PC-9 (cell line): Measurements from ENCODE around the gene TMEM108. TPM values are rescaled to one million over a fixed set of nuclear protein-coding genes. Genes with fewer than 3 reads are reported as not detected.

ENCODE experiments used
- BruUV-seq: library from RNA; stranded (reverse); fragments of 400-500 nt; replicated peaks from 2 replicates; lab custom pipeline; 2021; lab: Mats Ljungman, UMichigan
- CTCF ChIA-PET: fragments of 300-600 bp; sonication (Branson Sonifier 250); formaldehyde crosslinking; loops from one replicate; lab custom pipeline; 2022; ENCODE audit warnings: antibody characterized with exemption; lab: Charles Lee
- POLR2A ChIA-PET: fragments of 300-600 bp; sonication (Branson Sonifier 250); formaldehyde crosslinking; loops from one replicate; lab custom pipeline; 2022; ENCODE audit warnings: antibody characterized with exemption; ENCODE audit not compliant: unreplicated experiment; lab: Charles Lee
- DNase-seq, 2 experiments: peaks; one replicate each; pipeline versions ENCODE4 v3.0.0 to v3.0.0-alpha.2; 2015 to 2022; ENCODE audit warnings: mixed read lengths in 1 of 2
- H2AFZ ChIP-seq: fragments of 200-600 bp; sonication (generic); 2 replicates; pipeline ENCODE4 v1.8.1; 2017; ENCODE audit warnings: antibody characterized with exemption
- H3F3A ChIP-seq: fragments of 200-600 bp; sonication (generic); 2 replicates; pipeline ENCODE4 v1.8.1; 2017; ENCODE audit warnings: antibody characterized with exemption, mild to moderate bottlenecking, low read depth; ENCODE audit not compliant: insufficient read depth
- H3K27ac ChIP-seq: fragments of 200-600 bp; sonication (generic); 2 replicates; pipeline ENCODE4 v1.6.1; 2016; ENCODE audit warnings: mixed run types
- H3K27me3 ChIP-seq: fragments of 200-600 bp; sonication (generic); 2 replicates; pipeline ENCODE4 v1.6.1; 2016; ENCODE audit warnings: low read depth, mixed run types; ENCODE audit not compliant: insufficient read depth
- H3K36me3 ChIP-seq: fragments of 200-600 bp; sonication (generic); 2 replicates; pipeline ENCODE4 v1.6.1; 2016; ENCODE audit warnings: low read depth, mixed run types
- H3K4me1 ChIP-seq: fragments of 200-600 bp; sonication (generic); replicated peaks from 2 replicates; pipeline ENCODE4 v1.6.1; 2016; ENCODE audit warnings: mixed run types; ENCODE audit not compliant: insufficient read depth
- H3K4me2 ChIP-seq: fragments of 200-600 bp; sonication (generic); 2 replicates; pipeline ENCODE4 v1.6.1; 2017; ENCODE audit warnings: mixed run types
- H3K4me3 ChIP-seq: fragments of 200-600 bp; sonication (generic); 2 replicates; pipeline ENCODE4 v1.6.1; 2016; ENCODE audit warnings: mixed run types
- H3K79me2 ChIP-seq: fragments of 200-600 bp; sonication (generic); 2 replicates; pipeline ENCODE4 v1.6.1; 2017; ENCODE audit warnings: low read depth, mixed run types
- H3K9me2 ChIP-seq: fragments of 200-600 bp; sonication (generic); 2 replicates; pipeline ENCODE4 v1.8.1; 2017; ENCODE audit warnings: mild to moderate bottlenecking; ENCODE audit not compliant: insufficient read depth
- H3K9me3 ChIP-seq: fragments of 200-600 bp; sonication (generic); 2 replicates; pipeline ENCODE4 v1.8.1; 2016; ENCODE audit warnings: low read depth; ENCODE audit not compliant: insufficient read depth
- H4K20me1 ChIP-seq: fragments of 200-600 bp; sonication (generic); 2 replicates; pipeline ENCODE4 v1.8.1; 2017; ENCODE audit not compliant: insufficient read depth
- EZH2 ChIP-seq: fragments of 200-600 bp; sonication (generic); IDR thresholded peaks from 2 replicates; pipeline ENCODE4 v1.8.0; 2017; ENCODE audit warnings: antibody characterized with exemption, low read depth
- intact Hi-C: fragments of 100-400 bp; cut with micrococcal nuclease; formaldehyde crosslinking; loops from one replicate; pipeline ENCODE4 v1.10.0; 2022; ENCODE audit not compliant: unreplicated experiment
- total RNA-seq: library from RNA; stranded (reverse); gene quantifications from 2 replicates; pipeline ENCODE4 v1.2.3, GENCODE V29; 2021
- TF ChIP-seq, protein P1 (sequence below): fragments of 200-600 bp; sonication (generic); conservative IDR thresholded peaks from 2 replicates; pipeline ENCODE4 v1.6.1; 2017; ENCODE audit warnings: mixed run types, antibody characterized with exemption, mild to moderate bottlenecking, moderate library complexity

TMEM108 gene
- total RNA-seq, 1 experiment from 2014 or later, result not detected

DNA sequence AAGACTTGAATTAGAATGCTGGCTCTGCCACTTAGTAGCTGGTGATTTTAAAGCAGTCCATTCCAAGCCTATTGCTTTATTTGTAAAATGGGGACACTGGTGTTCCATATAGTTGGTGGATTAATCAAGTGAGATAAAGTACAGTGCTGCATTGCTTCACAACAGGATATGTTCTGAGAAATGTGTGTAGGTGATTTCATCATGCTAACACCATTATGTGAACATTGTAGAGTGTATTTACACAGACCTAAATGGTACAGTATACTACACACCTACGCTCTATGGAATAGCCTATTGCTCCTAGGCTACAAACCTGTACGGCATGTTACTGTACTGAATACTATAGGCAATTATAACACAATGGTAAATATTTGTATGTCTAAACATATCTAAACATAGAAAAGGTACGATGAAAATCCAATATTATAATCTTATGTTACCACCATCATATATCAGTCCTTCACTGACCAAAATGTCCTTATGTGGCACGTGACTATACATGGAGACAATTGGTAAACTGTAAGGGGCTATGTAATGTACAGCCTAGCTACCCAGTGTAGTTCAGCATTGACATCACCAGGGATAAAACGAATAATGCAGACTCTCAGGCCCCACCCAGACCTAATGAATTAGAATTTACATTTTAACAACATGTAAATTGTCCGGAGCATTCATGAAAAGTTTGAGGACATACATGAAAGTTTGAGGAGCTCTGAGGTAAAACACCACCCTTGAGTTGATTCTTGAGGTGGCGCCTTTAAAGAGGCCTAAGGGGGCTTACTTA is 240.3 kb downstream of the TMEM108 start:
- no peak for TF ChIP-seq EZH2
- TF ChIP-seq, protein P1, sequence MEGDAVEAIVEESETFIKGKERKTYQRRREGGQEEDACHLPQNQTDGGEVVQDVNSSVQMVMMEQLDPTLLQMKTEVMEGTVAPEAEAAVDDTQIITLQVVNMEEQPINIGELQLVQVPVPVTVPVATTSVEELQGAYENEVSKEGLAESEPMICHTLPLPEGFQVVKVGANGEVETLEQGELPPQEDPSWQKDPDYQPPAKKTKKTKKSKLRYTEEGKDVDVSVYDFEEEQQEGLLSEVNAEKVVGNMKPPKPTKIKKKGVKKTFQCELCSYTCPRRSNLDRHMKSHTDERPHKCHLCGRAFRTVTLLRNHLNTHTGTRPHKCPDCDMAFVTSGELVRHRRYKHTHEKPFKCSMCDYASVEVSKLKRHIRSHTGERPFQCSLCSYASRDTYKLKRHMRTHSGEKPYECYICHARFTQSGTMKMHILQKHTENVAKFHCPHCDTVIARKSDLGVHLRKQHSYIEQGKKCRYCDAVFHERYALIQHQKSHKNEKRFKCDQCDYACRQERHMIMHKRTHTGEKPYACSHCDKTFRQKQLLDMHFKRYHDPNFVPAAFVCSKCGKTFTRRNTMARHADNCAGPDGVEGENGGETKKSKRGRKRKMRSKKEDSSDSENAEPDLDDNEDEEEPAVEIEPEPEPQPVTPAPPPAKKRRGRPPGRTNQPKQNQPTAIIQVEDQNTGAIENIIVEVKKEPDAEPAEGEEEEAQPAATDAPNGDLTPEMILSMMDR, result no peak
- CTCF ChIA-PET, result no interaction called here

DNA sequence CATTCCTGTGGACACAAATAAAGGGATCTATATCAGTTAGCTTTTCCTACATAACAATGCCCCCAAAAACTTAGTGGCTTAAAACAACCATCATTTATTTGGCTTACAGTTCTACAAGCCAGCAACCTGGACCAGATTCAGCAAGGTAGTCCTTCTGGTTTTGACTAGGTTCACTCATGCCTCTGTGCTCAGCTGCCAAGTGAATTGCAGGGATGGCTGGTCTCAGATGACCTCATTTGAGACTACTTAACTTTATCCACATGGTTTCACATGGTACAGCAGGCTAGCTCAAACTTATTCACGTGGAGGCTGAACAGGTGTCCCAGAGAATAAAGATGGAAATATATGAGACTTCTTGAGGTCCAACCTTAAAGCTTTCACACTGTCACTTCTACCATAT is 242.4 kb downstream of the TMEM108 start:
- Histone ChIP-seq H3K79me2 (no peaks in the 10 kb centered on the region), H3K27ac (no peak overlapping the region), H3K4me3 (no peak overlapping the region), H3K36me3 (no peaks in the 10 kb centered on the region), H3K27me3 (peaks cover 13% of the 10 kb centered on the region), H3K9me2 (no peaks in the 10 kb centered on the region), H3K4me2 (no peak overlapping the region), H2AFZ (no peak overlapping the region), H3K9me3 (no peaks in the 10 kb centered on the region), H4K20me1 (no peaks in the 10 kb centered on the region), H3K4me1 (no peaks in the 10 kb centered on the region), H3F3A (no peaks in the 10 kb centered on the region)
- DNase-seq, result no peak
- TF ChIP-seq EZH2, result no peak
- TF ChIP-seq, protein P1, result no peak
- intact Hi-C loops, result no loop called here
- CTCF ChIA-PET, result no interaction called here
- no TSS peak for BruUV-seq
- POLR2A ChIA-PET, result interaction anchor here (0.6 kb wide), 1 partner anchor 9 kb away, joined by 5 read pairs; no protein-coding TSS in a partner anchor

More for the DNA sequence above, 240.3 kb downstream of the TMEM108 start:
- Histone ChIP-seq H3K79me2 (no peaks in the 10 kb centered on the region), H3K4me3 (no peak overlapping the region), H3K9me2 (no peaks in the 10 kb centered on the region), H3K36me3 (no peaks in the 10 kb centered on the region), H3K4me1 (no peaks in the 10 kb centered on the region), H3K27ac (no peak overlapping the region), H3K27me3 (peaks cover 10% of the 10 kb centered on the region; the same call in 1 of the 2 replicates), H3K9me3 (no peaks in the 10 kb centered on the region), H3K4me2 (no peak overlapping the region), H2AFZ (no peak overlapping the region), H3F3A (no peaks in the 10 kb centered on the region), H4K20me1 (no peaks in the 10 kb centered on the region)
- intact Hi-C loops, result no loop called here
- POLR2A ChIA-PET, result no interaction called here
- no peak for DNase-seq
- BruUV-seq, result no TSS peak

- Histone ChIP-seq H3K27ac (no peak overlapping the region), H3K9me2 (no peaks in the 10 kb centered on the region), H3K4me2 (no peak overlapping the region), H3K4me1 (no peaks in the 10 kb centered on the region), H3K79me2 (no peaks in the 10 kb centered on the region), H3K9me3 (no peaks in the 10 kb centered on the region), H4K20me1 (no peaks in the 10 kb centered on the region), H3K36me3 (no peaks in the 10 kb centered on the region), H2AFZ (no peak overlapping the region), H3F3A (no peaks in the 10 kb centered on the region), H3K27me3 (peaks cover 23% of the 10 kb centered on the region), H3K4me3 (no peak overlapping the region)
- TF ChIP-seq EZH2, result no peak
- TF ChIP-seq, protein P1, result no peak
- no TSS peak for BruUV-seq
- ChIA-PET CTCF (no interaction called here), POLR2A (no interaction called here)
- intact Hi-C loops, result no loop called here
- no peak for DNase-seq
Observed at GRCh38 chr3:133282236-133282635, 244.0 kb downstream of the TMEM108 start.
